Ishikawa (cell line): ENCODE data around the gene OR2V2.
"Not testable (repeated sequence)": the region's sequence is repeated elsewhere in the genome, so short reads cannot be mapped to it uniquely, and the experiment has no call there.

Experiments used
- CEBPB ChIP-seq: IDR thresholded peaks from 2 replicates; pipeline ENCODE4 v1.6.1; 2012
- CREB1 ChIP-seq: IDR thresholded peaks from 2 replicates; pipeline ENCODE4 v1.6.1; 2012; ENCODE audit warnings: low read depth
- EGR1 ChIP-seq: IDR thresholded peaks from 2 replicates; pipeline ENCODE4 v1.6.1; 2012
- EP300 ChIP-seq: IDR thresholded peaks from 2 replicates; pipeline ENCODE4 v1.6.1; 2012; ENCODE audit warnings: borderline replicate concordance
- FOXM1 ChIP-seq: IDR thresholded peaks from 2 replicates; pipeline ENCODE4 v1.6.1; 2012; ENCODE audit warnings: low read depth, borderline replicate concordance
- NFIC ChIP-seq: IDR thresholded peaks from 2 replicates; pipeline ENCODE4 v1.6.1; 2012
- RAD21 ChIP-seq: IDR thresholded peaks from 2 replicates; pipeline ENCODE4 v1.6.1; 2012; ENCODE audit warnings: low read depth
- TAF1 ChIP-seq: IDR thresholded peaks from 2 replicates; pipeline ENCODE4 v1.6.1; 2012; ENCODE audit warnings: low read depth, mild to moderate bottlenecking
- TCF12 ChIP-seq: IDR thresholded peaks from 2 replicates; pipeline ENCODE4 v1.6.1; 2012; ENCODE audit warnings: low read depth
- TEAD4 ChIP-seq: IDR thresholded peaks from 2 replicates; pipeline ENCODE4 v1.6.1; 2012
- USF1 ChIP-seq: IDR thresholded peaks from 2 replicates; pipeline ENCODE4 v1.6.1; 2012
- YY1 ChIP-seq: IDR thresholded peaks from 2 replicates; pipeline ENCODE4 v1.6.1; 2012; ENCODE audit warnings: low read depth
- ZBTB7A ChIP-seq: IDR thresholded peaks from 2 replicates; pipeline ENCODE4 v1.6.1; 2012; ENCODE audit warnings: low read depth
- TF ChIP-seq, protein P1 (sequence below): IDR thresholded peaks from 2 replicates; pipeline ENCODE4 v1.6.1; 2012
- TF ChIP-seq, protein P2 (sequence below): IDR thresholded peaks from 2 replicates; pipeline ENCODE4 v1.6.1; 2012; ENCODE audit warnings: low read depth, mild to moderate bottlenecking

OR2V2 gene

DNA sequence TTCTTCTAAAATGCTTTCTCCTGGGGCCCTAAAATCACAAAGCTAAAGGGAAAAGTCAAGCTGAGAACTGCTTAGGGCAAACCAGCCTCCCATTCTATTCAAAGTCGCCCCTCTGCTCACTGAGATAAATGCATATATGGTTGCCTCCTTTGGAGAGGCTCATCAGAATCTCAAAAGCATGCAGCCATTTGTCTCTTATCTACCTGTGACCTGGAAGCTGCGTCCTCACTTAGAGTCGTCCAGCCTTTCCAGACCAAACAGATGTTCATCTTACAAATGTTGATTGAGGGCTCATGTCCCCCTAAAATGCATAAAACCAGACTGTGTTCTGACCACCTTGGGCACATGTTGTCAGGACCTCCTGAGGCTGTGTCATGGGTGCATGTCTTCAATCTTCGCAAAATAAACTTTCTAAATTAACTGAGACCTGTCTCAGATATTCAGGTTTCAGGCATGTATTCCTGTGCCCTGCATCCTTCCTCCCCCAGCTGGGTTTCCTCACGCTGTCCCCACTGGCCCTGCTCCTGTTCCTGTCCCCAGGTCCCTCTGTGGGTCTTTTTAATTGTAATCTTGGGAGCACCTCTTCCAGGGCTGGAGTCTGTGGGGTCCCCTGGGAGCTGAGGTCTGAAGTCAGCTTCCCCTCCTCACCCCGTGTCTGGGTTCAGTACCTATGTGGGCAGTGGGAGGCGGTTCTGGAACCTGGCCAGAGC lies at the start of gene OR2V2:
TSS of gene OR2V2 (plus strand) at position 660 of the 710 bp plus-strand sequence. CDS start 7,357 bp downstream, outside the sequence.
- not testable (repeated sequence) for TF ChIP-seq FOXM1, TCF12
- TF ChIP-seq, protein P1, sequence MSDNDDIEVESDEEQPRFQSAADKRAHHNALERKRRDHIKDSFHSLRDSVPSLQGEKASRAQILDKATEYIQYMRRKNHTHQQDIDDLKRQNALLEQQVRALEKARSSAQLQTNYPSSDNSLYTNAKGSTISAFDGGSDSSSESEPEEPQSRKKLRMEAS: not testable (repeated sequence)

DNA sequence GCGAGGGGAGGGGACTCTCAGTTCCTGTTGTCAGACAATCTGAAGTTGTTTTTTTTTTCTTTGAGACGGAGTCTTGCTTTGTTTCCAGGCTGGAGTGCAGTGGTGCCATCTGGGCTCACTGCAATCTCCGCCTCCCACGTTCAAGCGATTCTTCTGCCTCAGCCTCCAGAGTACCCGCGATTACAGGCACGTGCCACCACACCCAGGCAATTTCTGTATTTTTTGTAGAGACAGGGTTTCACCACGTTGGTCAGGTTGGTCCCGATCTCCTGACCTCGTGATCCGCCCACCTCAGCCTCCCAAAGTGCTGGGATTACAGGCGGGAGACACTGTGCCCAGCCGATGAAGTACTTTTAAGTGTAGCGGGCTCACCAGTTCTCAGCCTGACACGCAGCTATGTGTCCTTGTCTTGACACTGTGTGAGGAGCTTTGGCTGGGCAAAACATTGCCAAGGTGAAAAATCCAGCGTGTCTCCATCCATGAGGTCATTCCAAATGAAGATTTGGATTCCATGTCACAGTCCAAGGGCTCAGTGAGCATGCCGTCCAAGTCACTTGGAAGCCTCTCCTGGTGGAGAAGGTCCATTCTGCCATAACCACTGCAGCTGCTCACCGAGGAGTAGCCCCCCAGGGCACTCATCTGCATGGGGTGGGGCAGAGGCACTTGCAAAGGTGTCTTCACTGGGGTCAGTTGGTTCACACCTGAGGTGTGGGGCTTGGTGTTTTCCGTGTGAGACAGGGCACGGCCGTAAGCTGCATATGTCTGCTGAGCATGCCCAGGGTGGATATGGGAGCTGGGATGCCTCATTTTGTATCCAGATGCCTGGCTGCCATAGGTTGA lies 48.4 kb upstream of the OR2V2 start:
- TF ChIP-seq NFIC: no peak
- no peak for TF ChIP-seq EGR1
- TF ChIP-seq RAD21: no peak
- TF ChIP-seq CREB1: no peak
- no peak for TF ChIP-seq FOXM1
- TF ChIP-seq YY1: no peak
- TF ChIP-seq EP300: no peak
- TF ChIP-seq, protein P2, sequence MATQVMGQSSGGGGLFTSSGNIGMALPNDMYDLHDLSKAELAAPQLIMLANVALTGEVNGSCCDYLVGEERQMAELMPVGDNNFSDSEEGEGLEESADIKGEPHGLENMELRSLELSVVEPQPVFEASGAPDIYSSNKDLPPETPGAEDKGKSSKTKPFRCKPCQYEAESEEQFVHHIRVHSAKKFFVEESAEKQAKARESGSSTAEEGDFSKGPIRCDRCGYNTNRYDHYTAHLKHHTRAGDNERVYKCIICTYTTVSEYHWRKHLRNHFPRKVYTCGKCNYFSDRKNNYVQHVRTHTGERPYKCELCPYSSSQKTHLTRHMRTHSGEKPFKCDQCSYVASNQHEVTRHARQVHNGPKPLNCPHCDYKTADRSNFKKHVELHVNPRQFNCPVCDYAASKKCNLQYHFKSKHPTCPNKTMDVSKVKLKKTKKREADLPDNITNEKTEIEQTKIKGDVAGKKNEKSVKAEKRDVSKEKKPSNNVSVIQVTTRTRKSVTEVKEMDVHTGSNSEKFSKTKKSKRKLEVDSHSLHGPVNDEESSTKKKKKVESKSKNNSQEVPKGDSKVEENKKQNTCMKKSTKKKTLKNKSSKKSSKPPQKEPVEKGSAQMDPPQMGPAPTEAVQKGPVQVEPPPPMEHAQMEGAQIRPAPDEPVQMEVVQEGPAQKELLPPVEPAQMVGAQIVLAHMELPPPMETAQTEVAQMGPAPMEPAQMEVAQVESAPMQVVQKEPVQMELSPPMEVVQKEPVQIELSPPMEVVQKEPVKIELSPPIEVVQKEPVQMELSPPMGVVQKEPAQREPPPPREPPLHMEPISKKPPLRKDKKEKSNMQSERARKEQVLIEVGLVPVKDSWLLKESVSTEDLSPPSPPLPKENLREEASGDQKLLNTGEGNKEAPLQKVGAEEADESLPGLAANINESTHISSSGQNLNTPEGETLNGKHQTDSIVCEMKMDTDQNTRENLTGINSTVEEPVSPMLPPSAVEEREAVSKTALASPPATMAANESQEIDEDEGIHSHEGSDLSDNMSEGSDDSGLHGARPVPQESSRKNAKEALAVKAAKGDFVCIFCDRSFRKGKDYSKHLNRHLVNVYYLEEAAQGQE: no peak
- TF ChIP-seq TCF12: no peak

DNA sequence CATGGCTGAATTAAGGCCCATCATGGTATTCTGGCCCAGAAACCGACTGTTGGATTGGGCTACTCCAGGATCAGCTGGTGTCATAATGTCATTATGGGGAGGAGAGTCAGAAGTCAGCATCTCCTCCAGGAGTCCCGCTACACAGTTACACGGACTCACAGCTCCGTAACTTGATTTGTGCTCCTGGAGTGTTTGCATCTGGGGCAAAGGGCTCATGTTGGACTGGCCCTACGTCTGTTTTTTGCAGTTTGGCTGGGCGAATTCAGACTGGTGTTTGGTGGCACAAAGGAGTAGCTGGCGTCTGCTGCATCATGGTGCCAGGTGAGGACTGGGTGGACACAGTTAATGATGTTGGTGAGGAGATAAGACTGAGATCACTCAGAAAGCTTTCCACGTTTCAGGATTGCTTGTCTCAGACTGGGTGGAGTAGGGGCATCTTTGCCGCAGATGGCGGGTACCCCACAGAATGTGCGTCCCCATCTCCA lies 47.7 kb upstream of the OR2V2 start:
- TF ChIP-seq EP300 (no peak), CEBPB (no peak), YY1 (no peak), RAD21 (no peak), EGR1 (no peak), NFIC (no peak), ZBTB7A (no peak), TEAD4 (no peak), CREB1 (no peak)
- TF ChIP-seq, protein P2: no peak
- TF ChIP-seq, protein P1: no peak

GRCh38 chr5:181100121-181100875 lies 47.1 kb upstream of the OR2V2 start:
- TF ChIP-seq EP300 (no peak), ZBTB7A (no peak), YY1 (no peak), CREB1 (no peak), TAF1 (no peak), USF1 (no peak), TCF12 (no peak), EGR1 (no peak), TEAD4 (no peak), NFIC (no peak), RAD21 (no peak), FOXM1 (no peak), CEBPB (no peak)
- TF ChIP-seq, protein P2: no peak
- TF ChIP-seq, protein P1: no peak
